Mucosa of rectum (tissue), 2 donors: Measurements from ENCODE around the gene CDK5RAP3.

ENCODE experiments used
- H3K27ac ChIP-seq, 2 donors: one replicate each; pipeline ENCODE4 v1.7.0; 2013; ENCODE audit warnings: inconsistent platforms in 2 of 2, low read depth in 2 of 2, low read length in 2 of 2
- H3K27me3 ChIP-seq, 2 donors: one replicate each; pipeline ENCODE4 v1.7.0; 2013; ENCODE audit warnings: low read length in 2 of 2; ENCODE audit not compliant: control insufficient read depth in 2 of 2, insufficient read depth in 2 of 2
- H3K36me3 ChIP-seq, 2 donors: one replicate each; pipeline ENCODE4 v1.7.0; 2013; ENCODE audit warnings: low read length in 2 of 2; ENCODE audit not compliant: control insufficient read depth in 2 of 2, insufficient read depth in 2 of 2
- H3K4me1 ChIP-seq, 2 donors: one replicate each; pipeline ENCODE4 v1.7.0; 2013; ENCODE audit warnings: low read length in 2 of 2, mild to moderate bottlenecking in 1 of 2; ENCODE audit not compliant: control insufficient read depth in 2 of 2, insufficient read depth in 2 of 2
- H3K4me3 ChIP-seq, 2 donors: one replicate each; pipeline ENCODE4 v1.7.0; 2013; ENCODE audit warnings: low read length in 2 of 2
- H3K9ac ChIP-seq, 2 donors: one replicate each; pipeline ENCODE4 v1.7.0; 2013; ENCODE audit warnings: low read length in 2 of 2, low read depth in 1 of 2, mild to moderate bottlenecking in 1 of 2
- H3K9me3 ChIP-seq, 2 donors: one replicate each; pipeline ENCODE4 v1.7.0; 2013; ENCODE audit warnings: low read length in 2 of 2; ENCODE audit not compliant: control insufficient read depth in 2 of 2
- donor health status: healthy.
- donor health status: Normal muscosa, but diverticular disease.

The CDK5RAP3 gene

GRCh38 chr17:47957591-47958490, 13.1 kb upstream of the CDK5RAP3 start, which contains the start of gene PRR15L:
Gene PRR15L, minus strand, starts transcription at chr17:47957883. Its CDS starts 4,649 bp downstream, at chr17:47953234.
- Histone ChIP-seq H3K4me1 (peaks cover 29 to 45% of the 10 kb centered on the region in 2 donors), H3K9me3 (no peaks in the 10 kb centered on the region), H3K4me3 (peak within 1 kb of the TSS; percentile 94 to 97), H3K27ac (peak within 1 kb of the TSS; percentile 96 to 99), H3K9ac (peak within 1 kb of the TSS; percentile 95 to 99), H3K36me3 (peaks cover 12 to 13% of the 10 kb centered on the region in 2 donors), H3K27me3 (no peaks in the 10 kb centered on the region)

- Histone ChIP-seq H3K4me3 (peak overlapping the region; percentile 94 to 97), H3K36me3 (peaks cover 3 to 4% of the 10 kb centered on the region in 2 donors), H3K27me3 (no peaks in the 10 kb centered on the region), H3K9ac (peak overlapping the region; percentile 14 to 99), H3K9me3 (no peaks in the 10 kb centered on the region), H3K4me1 (peaks cover 31 to 56% of the 10 kb centered on the region in 2 donors), H3K27ac (peak overlapping the region; percentile 96 to 99)
Observed at GRCh38 chr17:47959825-47960655, 10.9 kb upstream of the CDK5RAP3 start.

- peak overlapping the region; percentile 96 to 99 for H3K27ac ChIP-seq
- H3K9ac ChIP-seq = no peak overlapping the region
- peaks cover 33 to 67% of the 10 kb centered on the region in 2 donors for H3K4me1 ChIP-seq
- H3K27me3 ChIP-seq = no peaks in the 10 kb centered on the region
- H3K9me3 ChIP-seq = no peaks in the 10 kb centered on the region
- no peaks in the 10 kb centered on the region for H3K36me3 ChIP-seq
- no peak overlapping the region for H3K4me3 ChIP-seq
Observed at GRCh38 chr17:47961406-47961805, 9.5 kb upstream of the CDK5RAP3 start.

- Histone ChIP-seq H3K9ac (no peak overlapping the region), H3K27me3 (no peaks in the 10 kb centered on the region), H3K27ac (no peak overlapping the region), H3K4me3 (no peak overlapping the region), H3K4me1 (peaks cover 40 to 78% of the 10 kb centered on the region in 2 donors), H3K36me3 (no peaks in the 10 kb centered on the region), H3K9me3 (no peaks in the 10 kb centered on the region)
Observed at GRCh38 chr17:47962901-47963300, 8.0 kb upstream of the CDK5RAP3 start.

- H3K27me3 ChIP-seq = no peaks in the 10 kb centered on the region
- H3K27ac ChIP-seq = peak overlapping the region; percentile 75 to 82
- no peak overlapping the region for H3K9ac ChIP-seq
- no peaks in the 10 kb centered on the region for H3K9me3 ChIP-seq
- H3K4me3 ChIP-seq = no peak overlapping the region
- H3K36me3 ChIP-seq = no peaks in the 10 kb centered on the region
- H3K4me1 ChIP-seq = peaks cover 31 to 70% of the 10 kb centered on the region in 2 donors
Observed at GRCh38 chr17:47964856-47965255, 6.1 kb upstream of the CDK5RAP3 start.

- H3K27ac ChIP-seq = peak overlapping the region; percentile 89 to 91
- H3K27me3 ChIP-seq = no peaks in the 10 kb centered on the region
- no peaks in the 10 kb centered on the region for H3K9me3 ChIP-seq
- peak overlapping the region; percentile 32 to 57 for H3K4me3 ChIP-seq
- H3K9ac ChIP-seq = peak overlapping the region; percentile 58 to 73
- peaks cover 0 to 1% of the 10 kb centered on the region in 2 donors for H3K36me3 ChIP-seq
- peaks cover 33 to 67% of the 10 kb centered on the region in 2 donors for H3K4me1 ChIP-seq
Observed at GRCh38 chr17:47966079-47966519, 4.8 kb upstream of the CDK5RAP3 start.

GRCh38 chr17:47967607-47968252, 3.2 kb upstream of the CDK5RAP3 start:
- Histone ChIP-seq H3K4me3 (peak overlapping the region in 1 of 2 donors; percentile 0), H3K4me1 (peaks cover 38 to 57% of the 10 kb centered on the region in 2 donors), H3K36me3 (peaks cover 0 to 3% of the 10 kb centered on the region in 2 donors), H3K9ac (peak overlapping the region; percentile 17 to 73), H3K27me3 (no peaks in the 10 kb centered on the region), H3K9me3 (no peaks in the 10 kb centered on the region), H3K27ac (peak overlapping the region; percentile 89 to 91)

GRCh38 chr17:47968836-47969235, 2.1 kb upstream of the CDK5RAP3 start:
- Histone ChIP-seq H3K4me3 (no peak overlapping the region), H3K27ac (no peak overlapping the region), H3K36me3 (peaks cover 8 to 9% of the 10 kb centered on the region in 2 donors), H3K27me3 (no peaks in the 10 kb centered on the region), H3K9me3 (no peaks in the 10 kb centered on the region), H3K4me1 (peaks cover 34 to 54% of the 10 kb centered on the region in 2 donors), H3K9ac (no peak overlapping the region)

GRCh38 chr17:47969930-47970724, 786 bp upstream of the CDK5RAP3 start:
- H3K4me3 ChIP-seq = peak overlapping the region; percentile 58 to 76
- H3K27ac ChIP-seq = peak overlapping the region; percentile 7 to 66
- peaks cover 31 to 43% of the 10 kb centered on the region in 2 donors for H3K4me1 ChIP-seq
- H3K9ac ChIP-seq = peak overlapping the region; percentile 35 to 38
- peaks cover 14 to 21% of the 10 kb centered on the region in 2 donors for H3K36me3 ChIP-seq
- no peaks in the 10 kb centered on the region for H3K9me3 ChIP-seq
- no peaks in the 10 kb centered on the region for H3K27me3 ChIP-seq
